ENCODE measurements around the gene GGCX. TPM values are rescaled to one million over a fixed set of nuclear protein-coding genes. Genes with fewer than 3 reads are reported as not detected.

GGCX gene
- total RNA-seq, 1 donor from 2014 or later: 43.4 TPM

GRCh38 chr2:85537600-85538506, 23.4 kb downstream of the GGCX start:
- peak; percentile 52 for DNase-seq (ENCODE audit: low read depth, low spot score)
- peaks cover 2% of the 10 kb centered on the region for H3K27me3 Mint-ChIP-seq (ENCODE audit: low read depth)
- H3K9me3 Mint-ChIP-seq: no peaks in the 10 kb centered on the region
- H3K27ac Mint-ChIP-seq (ENCODE audit: unreplicated experiment): peak overlapping the region; percentile 100
- H3K4me1 Mint-ChIP-seq: peaks cover 52% of the 10 kb centered on the region
- H3K36me3 Mint-ChIP-seq (ENCODE audit: low read depth): peaks cover 31% of the 10 kb centered on the region
- H3K4me3 Mint-ChIP-seq: peak overlapping the region; percentile 95
- TF ChIP-seq CTCF (conservative IDR thresholded peaks at IDR 0.05): no peak

GRCh38 chr2:85536479-85536878, 24.8 kb downstream of the GGCX start:
- Mint-ChIP-seq H3K9me3 (no peaks in the 10 kb centered on the region), H3K4me1 (peaks cover 38% of the 10 kb centered on the region), H3K4me3 (peak overlapping the region; percentile 95), H3K27ac (ENCODE audit: unreplicated experiment) (peak overlapping the region; percentile 86), H3K27me3 (ENCODE audit: low read depth) (peaks cover 2% of the 10 kb centered on the region), H3K36me3 (ENCODE audit: low read depth) (peaks cover 17% of the 10 kb centered on the region)
- no peak for TF ChIP-seq CTCF (conservative IDR thresholded peaks at IDR 0.05)
- no peak for DNase-seq (ENCODE audit: low read depth, low spot score)

- DNase-seq (ENCODE audit: low read depth, low spot score): no peak
- peaks cover 3% of the 10 kb centered on the region for H3K9me3 Mint-ChIP-seq
- H3K27me3 Mint-ChIP-seq (ENCODE audit: low read depth): peaks cover 2% of the 10 kb centered on the region
- peaks cover 22% of the 10 kb centered on the region for H3K4me1 Mint-ChIP-seq
- no peak for TF ChIP-seq CTCF (conservative IDR thresholded peaks at IDR 0.05)
- peaks cover 4% of the 10 kb centered on the region for H3K36me3 Mint-ChIP-seq (ENCODE audit: low read depth)
- H3K4me3 Mint-ChIP-seq: peak overlapping the region; percentile 6
- no peak overlapping the region for H3K27ac Mint-ChIP-seq (ENCODE audit: unreplicated experiment)
Measured at GRCh38 chr2:85534881-85535280, 26.4 kb downstream of the GGCX start.

GRCh38 chr2:85534099-85534498, 27.2 kb downstream of the GGCX start:
- DNase-seq (ENCODE audit: low read depth, low spot score): no peak
- no peak for TF ChIP-seq CTCF (conservative IDR thresholded peaks at IDR 0.05)
- peaks cover 4% of the 10 kb centered on the region for H3K9me3 Mint-ChIP-seq
- H3K27ac Mint-ChIP-seq (ENCODE audit: unreplicated experiment): no peak overlapping the region
- H3K4me1 Mint-ChIP-seq: peaks cover 21% of the 10 kb centered on the region
- peaks cover 2% of the 10 kb centered on the region for H3K27me3 Mint-ChIP-seq (ENCODE audit: low read depth)
- H3K4me3 Mint-ChIP-seq: no peak overlapping the region
- H3K36me3 Mint-ChIP-seq (ENCODE audit: low read depth): peaks cover 1% of the 10 kb centered on the region

- Mint-ChIP-seq H3K9me3 (peaks cover 4% of the 10 kb centered on the region), H3K27me3 (ENCODE audit: low read depth) (no peaks in the 10 kb centered on the region), H3K36me3 (ENCODE audit: low read depth) (no peaks in the 10 kb centered on the region), H3K4me3 (no peak overlapping the region), H3K4me1 (peaks cover 5% of the 10 kb centered on the region), H3K27ac (ENCODE audit: unreplicated experiment) (no peak overlapping the region)
- DNase-seq (ENCODE audit: low read depth, low spot score): no peak
- no peak for TF ChIP-seq CTCF (conservative IDR thresholded peaks at IDR 0.05)
Measured at GRCh38 chr2:85531589-85531988, 29.7 kb downstream of the GGCX start.

All from neural crest cell (in vitro differentiated cells).